Glutamatergic neuron (in vitro differentiated cells): ENCODE measurements around the gene PODXL. TPM values are rescaled to one million over a fixed set of nuclear protein-coding genes. Genes with fewer than 3 reads are reported as not detected.

Experiments
- DNase-seq: peaks from one replicate; pipeline ENCODE4 v3.0.0; 2022
- H3K27ac Mint-ChIP-seq: one replicate; pipeline ENCODE4 v1.8.0; 2020; ENCODE audit warnings: mild to moderate bottlenecking, mixed read lengths, inconsistent platforms; ENCODE audit not compliant: unreplicated experiment
- H3K27me3 Mint-ChIP-seq: one replicate; pipeline ENCODE4 v1.8.0; 2020; ENCODE audit warnings: mild to moderate bottlenecking, moderate library complexity, mixed read lengths, inconsistent platforms; ENCODE audit not compliant: unreplicated experiment
- H3K36me3 Mint-ChIP-seq: one replicate; pipeline ENCODE4 v1.8.0; 2020; ENCODE audit warnings: mild to moderate bottlenecking, mixed read lengths, inconsistent platforms; ENCODE audit not compliant: unreplicated experiment
- H3K4me1 Mint-ChIP-seq: one replicate; pipeline ENCODE4 v1.8.0; 2020; ENCODE audit warnings: mild to moderate bottlenecking, low read depth, mixed read lengths, inconsistent platforms; ENCODE audit not compliant: unreplicated experiment
- H3K4me3 Mint-ChIP-seq: one replicate; pipeline ENCODE4 v1.8.0; 2020; ENCODE audit warnings: mild to moderate bottlenecking, mixed read lengths, inconsistent platforms; ENCODE audit not compliant: unreplicated experiment
- H3K9me3 Mint-ChIP-seq: one replicate; pipeline ENCODE4 v1.8.0; 2020; ENCODE audit warnings: mild to moderate bottlenecking, moderate library complexity, mixed read lengths, inconsistent platforms; ENCODE audit not compliant: unreplicated experiment
- CTCF ChIP-seq: fragments of 200-600 bp; sonication (generic); IDR thresholded peaks from one replicate; pipeline ENCODE4 v1.5.0; 2021; ENCODE audit not compliant: partially characterized antibody, unreplicated experiment
- total RNA-seq: library from RNA; stranded (reverse); fragmentation: NEBNext Ultra II Directional; extraction: Animal tissue kit (Norgen Biotek cat#: 25700); gene quantifications from one replicate; pipeline ENCODE4 v1.2.1, GENCODE V29; 2021; ENCODE audit not compliant: unreplicated experiment

The PODXL gene
- total RNA-seq, 1 donor from 2014 or later: 12.3 TPM

- Mint-ChIP-seq H3K36me3 (no peaks in the 10 kb centered on the region), H3K27me3 (no peaks in the 10 kb centered on the region), H3K4me1 (peaks cover 8% of the 10 kb centered on the region), H3K9me3 (peaks cover 4% of the 10 kb centered on the region), H3K4me3 (no peak overlapping the region), H3K27ac (no peak overlapping the region)
- TF ChIP-seq CTCF: peak; percentile 72
- peak; percentile 72 for DNase-seq
Measured at GRCh38 chr7:131546583-131547141, 9.8 kb downstream of the PODXL start.

DNA sequence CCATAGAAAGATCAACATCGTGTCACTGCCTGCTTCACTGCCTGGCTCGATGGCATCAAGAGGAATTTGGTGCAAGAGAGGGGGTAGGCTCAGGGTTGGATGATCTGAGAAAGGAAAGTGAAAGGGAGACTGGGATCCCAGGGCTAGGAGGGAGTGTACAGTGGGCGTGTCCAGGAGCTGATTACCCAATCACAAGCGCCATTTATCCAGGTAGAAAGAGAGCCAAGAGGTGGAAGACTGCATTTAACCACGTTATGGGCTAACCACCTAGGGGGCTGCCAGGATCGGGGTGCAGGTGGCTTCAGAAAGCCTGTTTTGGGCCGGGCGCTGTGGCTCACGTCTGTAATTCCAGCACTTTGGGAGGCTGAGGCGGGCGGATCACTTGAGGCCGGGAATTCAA is 10.3 kb downstream of the PODXL start:
- no peaks in the 10 kb centered on the region for H3K36me3 Mint-ChIP-seq
- peaks cover 4% of the 10 kb centered on the region for H3K9me3 Mint-ChIP-seq
- H3K4me3 Mint-ChIP-seq: no peak overlapping the region
- DNase-seq: no peak
- H3K27me3 Mint-ChIP-seq: no peaks in the 10 kb centered on the region
- no peak for TF ChIP-seq CTCF
- no peak overlapping the region for H3K27ac Mint-ChIP-seq
- peaks cover 8% of the 10 kb centered on the region for H3K4me1 Mint-ChIP-seq

DNA sequence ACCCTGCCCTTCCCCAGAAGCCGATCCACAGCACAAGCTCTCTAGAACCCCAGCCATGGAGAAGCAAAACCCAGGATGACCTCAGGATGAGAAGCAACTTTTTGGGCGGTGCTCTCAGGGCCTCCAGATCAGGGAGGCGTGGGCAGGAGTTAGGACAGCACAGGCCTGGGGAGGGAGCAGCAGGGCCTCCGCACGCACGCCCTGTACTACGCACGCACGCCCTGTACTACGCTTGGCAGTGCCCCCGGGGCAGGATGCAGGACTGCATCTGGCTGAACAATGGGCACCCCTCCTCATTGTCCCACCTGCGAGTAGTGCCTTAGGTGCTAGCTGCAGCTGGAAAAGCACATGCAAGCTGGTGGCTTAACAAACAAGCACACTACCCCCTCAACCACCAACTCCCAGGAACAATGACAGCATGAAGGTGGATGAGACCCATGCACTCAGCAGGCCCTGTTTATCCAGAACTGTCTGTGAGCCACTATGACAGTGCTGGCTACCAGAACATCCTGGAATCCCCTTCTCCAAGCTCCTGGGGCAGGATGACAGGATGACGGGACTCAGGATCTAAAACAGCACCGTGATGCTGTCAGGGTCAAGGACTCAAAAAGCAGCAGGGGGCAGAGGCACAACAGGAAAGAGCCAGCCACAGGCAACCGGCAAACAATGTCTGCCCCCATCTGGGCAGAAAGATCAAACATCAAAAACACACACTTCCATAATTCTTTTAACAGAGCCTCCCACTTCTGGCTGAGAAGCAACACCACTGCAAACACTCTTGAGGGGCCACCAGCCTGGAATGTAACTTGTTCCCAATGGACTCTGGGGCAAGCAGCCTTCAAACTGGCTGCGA is 11.8 kb downstream of the PODXL start:
- no peak for TF ChIP-seq CTCF
- no peak for DNase-seq
- Mint-ChIP-seq H3K4me3 (no peak overlapping the region), H3K27ac (peak overlapping the region; percentile 1), H3K27me3 (no peaks in the 10 kb centered on the region), H3K4me1 (peaks cover 12% of the 10 kb centered on the region), H3K36me3 (no peaks in the 10 kb centered on the region), H3K9me3 (peaks cover 4% of the 10 kb centered on the region)

DNA sequence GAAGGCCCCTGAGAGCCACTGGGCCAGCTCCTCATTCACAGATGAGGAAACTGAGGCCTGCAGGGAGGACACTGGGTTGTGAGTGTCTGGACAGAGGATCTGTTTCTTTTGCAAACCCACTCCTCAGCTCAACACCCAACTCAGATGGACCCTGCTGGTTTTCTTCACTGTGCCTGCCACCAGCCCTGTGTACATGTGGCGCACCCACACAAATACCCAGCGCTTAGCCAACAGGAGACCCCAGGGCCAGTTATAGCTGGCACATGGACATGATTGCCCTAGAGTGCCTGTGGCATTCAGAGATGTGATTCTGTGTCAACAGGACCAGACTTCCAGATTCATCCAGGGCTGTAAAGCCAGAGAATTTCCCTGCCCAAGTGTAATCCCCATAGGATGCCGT is 12.4 kb downstream of the PODXL start:
- peaks cover 13% of the 10 kb centered on the region for H3K4me1 Mint-ChIP-seq
- no peak for TF ChIP-seq CTCF
- H3K36me3 Mint-ChIP-seq: no peaks in the 10 kb centered on the region
- peaks cover 4% of the 10 kb centered on the region for H3K9me3 Mint-ChIP-seq
- peaks cover 3% of the 10 kb centered on the region for H3K27me3 Mint-ChIP-seq
- H3K27ac Mint-ChIP-seq: no peak overlapping the region
- DNase-seq: no peak
- H3K4me3 Mint-ChIP-seq: no peak overlapping the region

DNA sequence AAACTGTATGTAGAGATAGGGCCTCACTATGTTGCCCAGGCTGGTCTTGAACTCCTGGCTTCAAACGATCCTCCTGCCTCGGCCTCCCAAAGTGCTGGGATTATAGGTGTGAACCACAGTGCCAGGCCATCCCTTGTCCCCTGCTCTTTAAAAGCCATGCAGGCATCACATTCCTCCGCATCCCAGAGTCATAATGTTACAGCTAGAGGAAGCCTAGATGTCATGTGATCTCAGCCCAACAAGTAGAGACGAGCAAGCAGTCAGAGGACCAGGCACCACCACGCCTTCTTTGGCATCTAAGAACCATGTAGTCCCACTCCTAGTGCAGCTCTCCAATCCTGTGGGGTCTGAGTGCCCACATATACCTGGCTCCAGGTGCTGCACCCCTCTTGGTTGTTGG is 13.1 kb downstream of the PODXL start:
- Mint-ChIP-seq H3K36me3 (no peaks in the 10 kb centered on the region), H3K4me1 (peaks cover 19% of the 10 kb centered on the region), H3K27ac (no peak overlapping the region)

More for the DNA sequence above, 13.1 kb downstream of the PODXL start:
- peaks cover 5% of the 10 kb centered on the region for H3K27me3 Mint-ChIP-seq
- no peak for TF ChIP-seq CTCF
- H3K9me3 Mint-ChIP-seq: peaks cover 4% of the 10 kb centered on the region
- DNase-seq: no peak
- no peak overlapping the region for H3K4me3 Mint-ChIP-seq
